Uterus (tissue), 4 donors: ENCODE measurements around the gene FBXO15. TPM values are rescaled to one million over a fixed set of nuclear protein-coding genes. Genes with fewer than 3 reads are reported as not detected.

Experiments
- DNase-seq, 2 donors: peaks; one replicate each; pipeline ENCODE4 v3.0.0-alpha.2; 2019 to 2020
- H3K27ac ChIP-seq, 2 donors: fragments of 200-600 bp; sonication (generic); 1 replicate in 1 of 2; 2 replicates in 1 of 2; pipeline ENCODE4 v1.5.1; 2016 to 2018
- H3K27me3 ChIP-seq, 2 donors: fragments of 200-600 bp; sonication (generic); one replicate each; pipeline ENCODE4 v1.5.1; 2018 to 2019; ENCODE audit warnings: control low read depth in 1 of 2
- H3K36me3 ChIP-seq, 2 donors: fragments of 200-600 bp; sonication (generic); one replicate each; pipeline ENCODE4 v1.5.1; 2019; ENCODE audit warnings: control low read depth in 1 of 2
- H3K4me1 ChIP-seq, 2 donors: fragments of 200-600 bp; sonication (generic); one replicate each; pipeline ENCODE4 v1.5.1; 2018 to 2019; ENCODE audit warnings: control low read depth in 1 of 2
- H3K4me3 ChIP-seq, 2 donors: fragments of 200-600 bp; sonication (generic); 1 replicate in 1 of 2; 2 replicates in 1 of 2; pipeline ENCODE4 v1.5.1; 2018 to 2019; ENCODE audit warnings: mild to moderate bottlenecking in 1 of 2
- H3K9me3 ChIP-seq, 2 donors: fragments of 200-600 bp; sonication (generic); one replicate each; pipeline ENCODE4 v1.5.1; 2019; ENCODE audit warnings: control low read depth in 1 of 2
- POLR2A ChIP-seq, 2 donors: fragments of 450-650 bp; IDR thresholded peaks; one replicate each; pipeline ENCODE4 v1.6.1; 2016; ENCODE audit warnings: antibody characterized with exemption in 2 of 2, mild to moderate bottlenecking in 1 of 2, moderate library complexity in 1 of 2
- intact Hi-C: fragments of 100-400 bp; cut with DNase I; formaldehyde crosslinking; loops from one replicate; pipeline ENCODE4 v1.15.1; 2023; ENCODE audit warnings: low total_unique reads
- total RNA-seq, 4 donors: library from RNA; depleted of rRNA in 3 of 4; stranded (reverse); fragments of >200 nt in 3 of 4; gene quantifications; one replicate each; pipeline versions ENCODE4 v1.1.0 to v1.2.4, GENCODE V29; 2014 to 2023
- TF ChIP-seq, protein P1 (sequence below), 4 experiments: fragments of 200-600 bp in 2 of 4; fragments of 450-650 bp in 2 of 4; sonication (generic) in 2 of 4; IDR thresholded peaks; one replicate each; pipeline ENCODE4 v1.5.1; 2016 to 2019; ENCODE audit warnings: antibody characterized with exemption in 4 of 4, mild to moderate bottlenecking in 2 of 4, moderate library complexity in 1 of 4
- donor health status: DM: yes; HTN: yes; CAD: no.

The FBXO15 gene
- total RNA-seq, 4 donors from 2014 or later, result 0.76 to 3.0 TPM; not detected in 2

GRCh38 chr18:74040459-74041332, 106.9 kb downstream of the FBXO15 start:
- no peak for DNase-seq
- TF ChIP-seq, protein P1, sequence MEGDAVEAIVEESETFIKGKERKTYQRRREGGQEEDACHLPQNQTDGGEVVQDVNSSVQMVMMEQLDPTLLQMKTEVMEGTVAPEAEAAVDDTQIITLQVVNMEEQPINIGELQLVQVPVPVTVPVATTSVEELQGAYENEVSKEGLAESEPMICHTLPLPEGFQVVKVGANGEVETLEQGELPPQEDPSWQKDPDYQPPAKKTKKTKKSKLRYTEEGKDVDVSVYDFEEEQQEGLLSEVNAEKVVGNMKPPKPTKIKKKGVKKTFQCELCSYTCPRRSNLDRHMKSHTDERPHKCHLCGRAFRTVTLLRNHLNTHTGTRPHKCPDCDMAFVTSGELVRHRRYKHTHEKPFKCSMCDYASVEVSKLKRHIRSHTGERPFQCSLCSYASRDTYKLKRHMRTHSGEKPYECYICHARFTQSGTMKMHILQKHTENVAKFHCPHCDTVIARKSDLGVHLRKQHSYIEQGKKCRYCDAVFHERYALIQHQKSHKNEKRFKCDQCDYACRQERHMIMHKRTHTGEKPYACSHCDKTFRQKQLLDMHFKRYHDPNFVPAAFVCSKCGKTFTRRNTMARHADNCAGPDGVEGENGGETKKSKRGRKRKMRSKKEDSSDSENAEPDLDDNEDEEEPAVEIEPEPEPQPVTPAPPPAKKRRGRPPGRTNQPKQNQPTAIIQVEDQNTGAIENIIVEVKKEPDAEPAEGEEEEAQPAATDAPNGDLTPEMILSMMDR (IDR thresholded peaks at IDR 0.05), result no peak
- TF ChIP-seq POLR2A (IDR thresholded peaks at IDR 0.05), result no peak
- intact Hi-C loops, result no loop called here
- H3K9me3 ChIP-seq, result no peaks in the 10 kb centered on the region
- no peak overlapping the region for H3K4me3 ChIP-seq
- no peaks in the 10 kb centered on the region for H3K27me3 ChIP-seq
- no peaks in the 10 kb centered on the region for H3K36me3 ChIP-seq
- no peak overlapping the region for H3K27ac ChIP-seq
- H3K4me1 ChIP-seq, result no peaks in the 10 kb centered on the region

DNA sequence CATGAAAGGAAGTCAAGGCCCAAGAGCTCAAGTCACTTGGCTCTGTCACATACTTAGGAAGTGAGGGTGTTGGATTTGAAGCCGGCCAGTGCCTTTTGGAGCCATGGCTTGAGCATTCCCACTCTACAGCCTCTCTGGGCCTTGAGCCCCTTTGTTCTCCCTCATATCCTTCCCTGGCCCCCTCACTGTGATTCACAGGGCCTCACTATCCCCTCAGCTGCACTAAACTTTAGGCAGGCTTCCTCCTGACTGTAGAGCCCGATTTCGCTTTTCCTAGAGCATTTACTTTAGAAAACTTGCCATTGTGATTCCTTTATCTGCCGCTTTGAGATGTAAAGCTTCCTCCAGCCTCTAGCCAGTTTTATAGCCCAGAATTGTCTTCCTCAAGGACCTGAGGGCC, 107.6 kb downstream of the FBXO15 start:
- TF ChIP-seq, protein P1 (IDR thresholded peaks at IDR 0.05), result no peak

GRCh38 chr18:74029161-74029560, 118.5 kb downstream of the FBXO15 start:
- Histone ChIP-seq H3K9me3 (no peaks in the 10 kb centered on the region), H3K27me3 (no peaks in the 10 kb centered on the region), H3K36me3 (peaks cover 0 to 2% of the 10 kb centered on the region in 2 donors), H3K4me1 (no peaks in the 10 kb centered on the region), H3K4me3 (no peak overlapping the region), H3K27ac (no peak overlapping the region)
- TF ChIP-seq, protein P1 (IDR thresholded peaks at IDR 0.05), result no peak
- TF ChIP-seq POLR2A (IDR thresholded peaks at IDR 0.05), result no peak
- no peak for DNase-seq
- intact Hi-C loops, result no loop called here

More for the DNA sequence above, 107.6 kb downstream of the FBXO15 start:
- intact Hi-C loops, result no loop called here
- H3K36me3 ChIP-seq, result no peaks in the 10 kb centered on the region
- no peak overlapping the region for H3K4me3 ChIP-seq
- H3K9me3 ChIP-seq, result no peaks in the 10 kb centered on the region
- no peak overlapping the region for H3K27ac ChIP-seq
- no peaks in the 10 kb centered on the region for H3K27me3 ChIP-seq
- no peaks in the 10 kb centered on the region for H3K4me1 ChIP-seq
- no peak for DNase-seq

Other genes with a start within 250 kb of the FBXO15 start
- gene TIMM21, start 689 bp upstream of the FBXO15 start, total RNA-seq, result 10 to 100 TPM; 15.0 to 44.0 (median 17.2) TPM
- 100 to 1,000 TPM in 1 of 4 donors, 10 to 100 TPM in 3; 44.6 to 204 (median 51.9) TPM for gene CYB5A, start 144.1 kb upstream of the FBXO15 start, total RNA-seq
- gene C18orf63, start 168.0 kb upstream of the FBXO15 start, total RNA-seq, result not detected